Endodermal cell (in vitro differentiated cells): Measurements from ENCODE around the gene DYNLT1. TPM values are rescaled to one million over a fixed set of nuclear protein-coding genes. Genes with fewer than 3 reads are reported as not detected.
"Not testable (repeated sequence)": the region's sequence is repeated elsewhere in the genome, so short reads cannot be mapped to it uniquely, and the experiment has no call there.

ENCODE experiments used
- DNase-seq: peaks from one replicate; pipeline ENCODE4 v3.0.0-alpha.2; 2017
- H3K27ac ChIP-seq: 2 replicates; pipeline ENCODE4 v1.5.1; 2013; ENCODE audit warnings: mild to moderate bottlenecking, low read depth, low read length, moderate library complexity
- H3K27me3 ChIP-seq: 2 replicates; pipeline ENCODE4 v1.6.1; 2013; ENCODE audit warnings: mild to moderate bottlenecking, low read length, moderate library complexity; ENCODE audit not compliant: insufficient read depth, control insufficient read depth, poor library complexity, severe bottlenecking
- H3K36me3 ChIP-seq: 2 replicates; pipeline ENCODE4 v1.7.0; 2013; ENCODE audit warnings: mild to moderate bottlenecking, low read length, moderate library complexity; ENCODE audit not compliant: control insufficient read depth, insufficient read depth
- H3K4me1 ChIP-seq: one replicate; pipeline ENCODE4 v1.7.0; 2013; ENCODE audit warnings: low read length; ENCODE audit not compliant: control insufficient read depth, insufficient read depth
- H3K4me3 ChIP-seq: 2 replicates; pipeline ENCODE4 v1.5.1; 2013; ENCODE audit warnings: mild to moderate bottlenecking, low read length, moderate library complexity
- H3K9ac ChIP-seq: 2 replicates; pipeline ENCODE4 v1.6.1; 2013; ENCODE audit warnings: mild to moderate bottlenecking, low read length, moderate library complexity; ENCODE audit not compliant: poor library complexity, severe bottlenecking; ENCODE audit errors: extremely low read depth
- H3K9me3 ChIP-seq: 2 replicates; pipeline ENCODE4 v1.6.1; 2013; ENCODE audit warnings: mild to moderate bottlenecking, low read length, moderate library complexity; ENCODE audit not compliant: control insufficient read depth
- H3K27ac Mint-ChIP-seq: 2 replicates; pipeline ENCODE4 v1.8.0; 2020; ENCODE audit warnings: mixed read lengths
- H3K27me3 Mint-ChIP-seq: 2 replicates; pipeline ENCODE4 v1.8.0; 2021; ENCODE audit warnings: mild to moderate bottlenecking, mixed read lengths; ENCODE audit not compliant: insufficient read depth
- H3K36me3 Mint-ChIP-seq: 2 replicates; pipeline ENCODE4 v1.8.0; 2020; ENCODE audit warnings: low read depth, mixed read lengths
- H3K4me1 Mint-ChIP-seq: 2 replicates; pipeline ENCODE4 v1.8.0; 2020; ENCODE audit warnings: mixed read lengths
- H3K4me3 Mint-ChIP-seq: 2 replicates; pipeline ENCODE4 v1.8.0; 2020; ENCODE audit warnings: mild to moderate bottlenecking, moderate library complexity, mixed read lengths
- H3K9me3 Mint-ChIP-seq: 2 replicates; pipeline ENCODE4 v1.8.0; 2020; ENCODE audit warnings: mild to moderate bottlenecking, mixed read lengths
- CTCF ChIP-seq: fragments of 200-600 bp; sonication (generic); conservative IDR thresholded peaks from 2 replicates; pipeline ENCODE4 v1.5.0; 2021; ENCODE audit warnings: antibody characterized with exemption, mild to moderate bottlenecking
- WGBS, 2 experiments: methylation state at CpG; one replicate each; pipeline versions ENCODE4 v1.1.5 to v1.1.7; 2013; ENCODE audit warnings: missing lambda C conversion rate in 2 of 2, mixed read lengths in 1 of 2; ENCODE audit not compliant: insufficient coverage in 1 of 2, insufficient read length in 1 of 2; 5-methylcytosine and 5-hydroxymethylcytosine counted together
- total RNA-seq, 2 donors: library from RNA; stranded (reverse); fragmentation: NEBNext Ultra II Directional in 1 of 2; extraction: Animal tissue kit (Norgen Biotek cat#: 25700) in 1 of 2; gene quantifications; 2 replicates in 1 of 2; 3 replicates in 1 of 2; pipeline ENCODE4 v1.2.1, GENCODE V29; 2021

The DYNLT1 gene
- total RNA-seq, 2 donors from 2014 or later: 112 to 148 TPM

- Histone ChIP-seq H3K9me3 (peaks cover 20% of the 10 kb centered on the region), H3K4me1 (peaks cover 23% of the 10 kb centered on the region), H3K36me3 (peaks cover 42% of the 10 kb centered on the region)
- H3K36me3 Mint-ChIP-seq: peaks cover 74% of the 10 kb centered on the region
- not testable (repeated sequence) for H3K27me3 Mint-ChIP-seq, H3K9ac ChIP-seq, H3K27ac Mint-ChIP-seq, H3K4me3 ChIP-seq, H3K27ac ChIP-seq, H3K4me3 Mint-ChIP-seq, H3K27me3 ChIP-seq, DNase-seq
- 91 to 100% methylated on average over 1 to 3 of the region's 3 CpGs for WGBS, 2 experiments
- H3K4me1 Mint-ChIP-seq: peaks cover 23% of the 10 kb centered on the region
- peaks cover 20% of the 10 kb centered on the region for H3K9me3 Mint-ChIP-seq
Measured at GRCh38 chr6:158614606-158615005, 29.9 kb downstream of the DYNLT1 start.

GRCh38 chr6:158611541-158612370 is 32.8 kb downstream of the DYNLT1 start:
- 40 to 42% methylated on average over 8 to 14 of the region's 14 CpGs for WGBS, 2 experiments
- Histone ChIP-seq H3K9ac (peak overlapping the region; percentile 84), H3K27ac (peak overlapping the region; percentile 89), H3K4me1 (peaks cover 23% of the 10 kb centered on the region), H3K27me3 (no peaks in the 10 kb centered on the region), H3K36me3 (peaks cover 64% of the 10 kb centered on the region), H3K9me3 (peaks cover 14% of the 10 kb centered on the region), H3K4me3 (peak overlapping the region; percentile 54)
- H3K36me3 Mint-ChIP-seq: peaks cover 66% of the 10 kb centered on the region
- peaks cover 23% of the 10 kb centered on the region for H3K4me1 Mint-ChIP-seq
- peak overlapping the region; percentile 97 for H3K27ac Mint-ChIP-seq
- peak; percentile 91 for DNase-seq
- peaks cover 15% of the 10 kb centered on the region for H3K9me3 Mint-ChIP-seq
- H3K27me3 Mint-ChIP-seq: no peaks in the 10 kb centered on the region
- H3K4me3 Mint-ChIP-seq: peak overlapping the region; percentile 14
- TF ChIP-seq CTCF: no peak

GRCh38 chr6:158611039-158611438 is 33.5 kb downstream of the DYNLT1 start:
- peaks cover 15% of the 10 kb centered on the region for H3K9me3 Mint-ChIP-seq
- no peaks in the 10 kb centered on the region for H3K27me3 ChIP-seq
- H3K9me3 ChIP-seq: peaks cover 14% of the 10 kb centered on the region
- H3K36me3 Mint-ChIP-seq: peaks cover 61% of the 10 kb centered on the region
- H3K4me3 Mint-ChIP-seq: peak overlapping the region; percentile 14
- H3K4me1 ChIP-seq: peaks cover 23% of the 10 kb centered on the region
- 89 to 92% methylated on average over 2 to 3 of the region's 3 CpGs for WGBS, 2 experiments
- peaks cover 23% of the 10 kb centered on the region for H3K4me1 Mint-ChIP-seq
- DNase-seq: peak; percentile 51
- H3K36me3 ChIP-seq: peaks cover 71% of the 10 kb centered on the region
- peak overlapping the region; percentile 89 for H3K27ac ChIP-seq
- no peaks in the 10 kb centered on the region for H3K27me3 Mint-ChIP-seq
- H3K9ac ChIP-seq: peak overlapping the region; percentile 84
- H3K27ac Mint-ChIP-seq: peak overlapping the region; percentile 97
- TF ChIP-seq CTCF: no peak
- H3K4me3 ChIP-seq: peak overlapping the region; percentile 54
